DND-41 (cell line): ENCODE results near the gene ANO1.

Experiments
- CTCF ChIP-seq: IDR thresholded peaks from 2 replicates; pipeline ENCODE4 v1.5.1; 2012; ENCODE audit warnings: borderline replicate concordance, low read length, moderate library complexity, mild to moderate bottlenecking; ENCODE audit not compliant: poor library complexity, severe bottlenecking; ENCODE audit errors: extremely low read depth
- EZH2 ChIP-seq: IDR thresholded peaks from 3 replicates; pipeline ENCODE4 v1.6.1; 2012; ENCODE audit warnings: borderline replicate concordance, low read depth, mild to moderate bottlenecking, moderate library complexity, low read length, inconsistent platforms; ENCODE audit not compliant: severe bottlenecking

GRCh38 chr11:70133771-70134335 lies 55.7 kb downstream of the ANO1 start:
- TF ChIP-seq CTCF (no peak), EZH2 (no peak)
